ENCODE measurements around the gene FOXP1.

FOXP1 gene

GRCh38 chr3:71392251-71392650 is 191.3 kb downstream of the FOXP1 start:
- DNase-seq, result no peak

- DNase-seq, result no peak
Observed at GRCh38 chr3:71391361-71391760, 192.2 kb downstream of the FOXP1 start.

- DNase-seq, result no peak
Observed at GRCh38 chr3:71389911-71390573, 193.5 kb downstream of the FOXP1 start.

GRCh38 chr3:71389191-71389590 is 194.3 kb downstream of the FOXP1 start:
- no peak for DNase-seq

- DNase-seq, result no peak
Observed at GRCh38 chr3:71388535-71389120, 194.9 kb downstream of the FOXP1 start.

GRCh38 chr3:71387586-71387985 is 195.9 kb downstream of the FOXP1 start:
- no peak for DNase-seq

GRCh38 chr3:71384837-71385716 is 198.5 kb downstream of the FOXP1 start:
- no peak for DNase-seq

- DNase-seq, result no peak
Observed at GRCh38 chr3:71384388-71384787, 199.1 kb downstream of the FOXP1 start.

- no peak for DNase-seq
Observed at GRCh38 chr3:71380096-71380495, 203.4 kb downstream of the FOXP1 start.

- DNase-seq, result no peak
Observed at GRCh38 chr3:71378509-71378908, 205.0 kb downstream of the FOXP1 start.

- no peak for DNase-seq
Observed at GRCh38 chr3:71376911-71377310, 206.6 kb downstream of the FOXP1 start.

GRCh38 chr3:71376503-71376902 is 207.0 kb downstream of the FOXP1 start:
- no peak for DNase-seq

- no peak for DNase-seq
Observed at GRCh38 chr3:71374582-71374981, 208.9 kb downstream of the FOXP1 start.

- DNase-seq, result no peak
Observed at GRCh38 chr3:71372911-71373637, 210.5 kb downstream of the FOXP1 start.

GRCh38 chr3:71372241-71372768 is 211.2 kb downstream of the FOXP1 start:
- DNase-seq, result no peak

- no peak for DNase-seq
Observed at GRCh38 chr3:71371282-71371681, 212.2 kb downstream of the FOXP1 start.

GRCh38 chr3:71370467-71370866 is 213.1 kb downstream of the FOXP1 start:
- DNase-seq, result no peak

- no peak for DNase-seq
Observed at GRCh38 chr3:71369701-71370391, 213.7 kb downstream of the FOXP1 start.

GRCh38 chr3:71366988-71367604 is 216.4 kb downstream of the FOXP1 start:
- no peak for DNase-seq

- DNase-seq, result no peak
Observed at GRCh38 chr3:71361334-71361890, 222.1 kb downstream of the FOXP1 start.

GRCh38 chr3:71360764-71361163 is 222.8 kb downstream of the FOXP1 start:
- no peak for DNase-seq

GRCh38 chr3:71360180-71360579 is 223.3 kb downstream of the FOXP1 start:
- DNase-seq, result no peak

Data from NCI-H774 (cell line).